CD8-positive, alpha-beta memory T cell (primary cell): ENCODE data around the gene CDH7. TPM values are rescaled to one million over a fixed set of nuclear protein-coding genes. Genes with fewer than 3 reads are reported as not detected.

Experiments
- CTCF ChIA-PET: fragments of 350-600 bp; sonication (Branson Sonifier 250); formaldehyde crosslinking; loops from one replicate; lab custom pipeline; 2021; ENCODE audit warnings: antibody characterized with exemption; lab: Charles Lee
- POLR2A ChIA-PET: fragments of 350-600 bp; sonication (Branson Sonifier 250); formaldehyde crosslinking; loops from one replicate; lab custom pipeline; 2021; ENCODE audit warnings: antibody characterized with exemption; lab: Charles Lee
- DNase-seq, 5 donors: peaks; one replicate each; pipeline versions ENCODE4 v3.0.0 to v3.0.0-alpha.2; 2020 to 2022; ENCODE audit warnings: mixed read lengths in 1 of 5
- H3K27ac ChIP-seq: one replicate; pipeline ENCODE4 v1.7.0; 2013; ENCODE audit warnings: low read depth, mild to moderate bottlenecking, low read length, moderate library complexity
- H3K27me3 ChIP-seq: 2 replicates; pipeline ENCODE4 v1.7.0; 2013; ENCODE audit warnings: low read length, mild to moderate bottlenecking; ENCODE audit not compliant: insufficient read depth, poor library complexity, severe bottlenecking
- H3K36me3 ChIP-seq: 2 replicates; pipeline ENCODE4 v1.7.0; 2013; ENCODE audit warnings: mild to moderate bottlenecking, low read length, moderate library complexity; ENCODE audit not compliant: insufficient read depth
- H3K4me1 ChIP-seq: 2 replicates; pipeline ENCODE4 v1.7.0; 2013; ENCODE audit warnings: mild to moderate bottlenecking, low read length, moderate library complexity; ENCODE audit not compliant: insufficient read depth
- H3K4me3 ChIP-seq: 2 replicates; pipeline ENCODE4 v1.7.0; 2013; ENCODE audit warnings: mild to moderate bottlenecking, low read length
- H3K9me3 ChIP-seq: 2 replicates; pipeline ENCODE4 v1.7.0; 2013; ENCODE audit warnings: mild to moderate bottlenecking, low read length
- H3K27ac Mint-ChIP-seq, 8 donors: one replicate each; pipeline ENCODE4 v1.8.0; 2020 to 2021; ENCODE audit warnings: mixed read lengths in 8 of 8, mild to moderate bottlenecking in 6 of 8, inconsistent platforms in 3 of 8, moderate library complexity in 3 of 8
- H3K27me3 Mint-ChIP-seq, 2 donors: one replicate each; pipeline ENCODE4 v1.8.0; 2020 to 2021; ENCODE audit warnings: mixed read lengths in 2 of 2, mild to moderate bottlenecking in 1 of 2, moderate library complexity in 1 of 2
- H3K36me3 Mint-ChIP-seq, 3 donors: one replicate each; pipeline ENCODE4 v1.8.0; 2020 to 2021; ENCODE audit warnings: mixed read lengths in 3 of 3, inconsistent platforms in 1 of 3, mild to moderate bottlenecking in 1 of 3
- H3K4me1 Mint-ChIP-seq, 3 donors: one replicate each; pipeline ENCODE4 v1.8.0; 2020 to 2021; ENCODE audit warnings: mixed read lengths in 3 of 3, inconsistent platforms in 1 of 3, mild to moderate bottlenecking in 1 of 3
- H3K4me3 Mint-ChIP-seq, 7 donors: one replicate each; pipeline ENCODE4 v1.8.0; 2020 to 2021; ENCODE audit warnings: mixed read lengths in 7 of 7, mild to moderate bottlenecking in 6 of 7, moderate library complexity in 4 of 7, inconsistent platforms in 2 of 7
- H3K9me3 Mint-ChIP-seq, 5 donors: one replicate each; pipeline ENCODE4 v1.8.0; 2020 to 2022; ENCODE audit warnings: mixed read lengths in 5 of 5, mild to moderate bottlenecking in 3 of 5, moderate library complexity in 2 of 5, inconsistent platforms in 1 of 5
- polyA plus RNA-seq: library from polyadenylated mRNA; unstranded; fragments of 300-500 nt; fragmentation: Illumina TruSeq; gene quantifications from one replicate; pipeline ENCODE4 v1.2.3, GENCODE V29; 2021
- total RNA-seq, 2 experiments: library from RNA; stranded (reverse); gene quantifications; one replicate each; pipeline ENCODE4 v1.2.3, GENCODE V29; 2021

Gene CDH7
- total and polyA plus RNA-seq, 3 experiments from 2014 or later: not detected

- no peaks in the 10 kb centered on the region for H3K36me3 ChIP-seq
- H3K4me3 Mint-ChIP-seq: no peak overlapping the region
- ChIA-PET CTCF (no interaction called here), POLR2A (no interaction called here)
- H3K9me3 ChIP-seq: no peaks in the 10 kb centered on the region
- H3K9me3 Mint-ChIP-seq: peaks cover 5 to 44% (median 10%) of the 10 kb centered on the region in 5 donors
- DNase-seq: no peak
- no peaks in the 10 kb centered on the region for H3K27me3 ChIP-seq
- H3K4me1 Mint-ChIP-seq: no peaks in the 10 kb centered on the region
- H3K4me1 ChIP-seq: no peaks in the 10 kb centered on the region
- no peaks in the 10 kb centered on the region for H3K27me3 Mint-ChIP-seq
- H3K36me3 Mint-ChIP-seq: no peaks in the 10 kb centered on the region
- H3K4me3 ChIP-seq: no peak overlapping the region
- H3K27ac ChIP-seq: no peak overlapping the region
- H3K27ac Mint-ChIP-seq: no peak overlapping the region
Measured at GRCh38 chr18:65934874-65935273, 184.1 kb downstream of the CDH7 start.

DNA sequence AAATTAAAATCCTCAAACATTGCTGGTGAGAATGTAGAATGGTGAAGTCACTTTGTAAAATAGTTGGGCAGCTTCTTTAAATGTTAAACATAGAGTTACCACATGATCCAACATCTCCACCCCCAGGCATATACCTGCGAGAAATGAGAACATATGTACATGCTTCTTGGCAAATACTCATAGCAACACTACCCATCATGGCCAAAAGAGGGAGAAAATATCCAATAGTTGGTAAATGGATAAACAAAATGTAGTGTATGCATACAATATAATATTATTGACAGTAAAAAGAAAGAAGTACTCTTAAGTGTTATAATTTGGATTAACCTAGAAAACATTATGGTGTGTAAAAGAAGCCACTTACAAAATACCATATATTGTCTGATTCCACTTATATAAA lies 185.9 kb downstream of the CDH7 start:
- Mint-ChIP-seq H3K27me3 (no peaks in the 10 kb centered on the region), H3K4me3 (no peak overlapping the region), H3K27ac (no peak overlapping the region), H3K4me1 (no peaks in the 10 kb centered on the region), H3K9me3 (peaks cover 8 to 40% (median 12%) of the 10 kb centered on the region in 5 donors), H3K36me3 (no peaks in the 10 kb centered on the region)
- Histone ChIP-seq H3K4me3 (no peak overlapping the region), H3K27me3 (no peaks in the 10 kb centered on the region), H3K36me3 (no peaks in the 10 kb centered on the region), H3K4me1 (no peaks in the 10 kb centered on the region), H3K27ac (no peak overlapping the region), H3K9me3 (no peaks in the 10 kb centered on the region)
- no peak for DNase-seq
- CTCF ChIA-PET: no interaction called here
- POLR2A ChIA-PET: no interaction called here

DNA sequence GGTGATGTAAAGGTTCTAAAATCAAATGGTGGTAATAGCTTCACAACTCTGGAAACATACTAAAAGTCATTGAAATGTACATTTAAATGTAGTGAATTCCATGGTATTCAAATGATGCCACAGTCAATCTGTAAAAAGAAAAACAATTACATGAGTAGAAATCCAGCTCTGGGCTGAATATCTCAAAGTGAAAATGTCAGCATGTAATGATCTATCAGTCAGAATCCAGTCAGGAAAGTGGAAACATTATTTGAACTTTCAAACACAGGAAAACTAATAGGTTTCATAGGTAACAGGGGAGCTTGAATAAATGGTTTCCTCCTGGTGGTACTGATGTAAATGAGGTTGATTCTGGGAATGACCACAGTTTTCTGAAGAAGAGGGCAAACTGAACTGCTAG lies 186.4 kb downstream of the CDH7 start:
- Mint-ChIP-seq H3K4me1 (no peaks in the 10 kb centered on the region), H3K36me3 (no peaks in the 10 kb centered on the region), H3K4me3 (no peak overlapping the region), H3K9me3 (peaks cover 8 to 39% (median 11%) of the 10 kb centered on the region in 5 donors), H3K27ac (no peak overlapping the region), H3K27me3 (no peaks in the 10 kb centered on the region)
- CTCF ChIA-PET: no interaction called here
- H3K4me1 ChIP-seq: no peaks in the 10 kb centered on the region
- no peak overlapping the region for H3K4me3 ChIP-seq
- no peak for DNase-seq
- no peak overlapping the region for H3K27ac ChIP-seq
- H3K36me3 ChIP-seq: no peaks in the 10 kb centered on the region
- H3K27me3 ChIP-seq: no peaks in the 10 kb centered on the region
- H3K9me3 ChIP-seq: no peaks in the 10 kb centered on the region
- POLR2A ChIA-PET: no interaction called here

DNA sequence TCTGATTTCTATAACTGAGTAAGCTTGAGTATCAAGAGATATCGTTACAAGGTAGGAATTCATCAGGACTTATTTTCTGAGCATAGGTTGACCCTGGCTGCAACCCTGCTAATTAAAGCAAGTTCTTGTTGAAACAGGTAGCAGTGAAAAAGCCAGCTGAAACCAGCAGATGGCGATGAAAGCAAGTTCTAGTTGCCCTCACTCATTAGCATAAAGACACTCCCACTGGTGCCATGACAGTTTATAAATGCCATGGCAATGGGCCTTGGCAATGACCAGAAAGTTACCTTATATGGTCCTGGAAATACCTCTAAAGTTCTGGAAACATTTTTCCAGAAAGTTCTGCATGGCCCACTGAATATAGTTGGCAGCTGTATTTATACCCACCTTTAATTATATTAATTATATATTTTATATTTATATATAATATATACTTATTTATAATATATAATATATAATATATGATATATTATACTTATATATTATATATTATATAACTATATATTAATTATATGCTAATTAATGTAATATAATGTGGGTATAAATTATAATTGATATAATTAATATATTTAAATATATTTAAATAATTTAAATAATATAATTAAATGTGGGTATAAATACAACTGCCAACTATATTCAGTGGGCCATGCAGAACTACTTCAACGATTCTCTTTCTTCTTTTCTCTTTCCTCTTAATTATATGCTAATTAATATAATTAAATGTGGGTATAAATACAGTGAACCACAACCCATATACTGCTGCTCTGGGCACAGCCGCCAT lies 188.0 kb downstream of the CDH7 start:
- Histone ChIP-seq H3K4me1 (no peaks in the 10 kb centered on the region), H3K36me3 (no peaks in the 10 kb centered on the region), H3K4me3 (no peak overlapping the region), H3K27ac (no peak overlapping the region), H3K9me3 (no peaks in the 10 kb centered on the region), H3K27me3 (no peaks in the 10 kb centered on the region)
- Mint-ChIP-seq H3K4me1 (no peaks in the 10 kb centered on the region), H3K9me3 (peaks cover 7 to 43% (median 11%) of the 10 kb centered on the region in 5 donors), H3K27me3 (no peaks in the 10 kb centered on the region), H3K27ac (no peak overlapping the region), H3K36me3 (no peaks in the 10 kb centered on the region), H3K4me3 (no peak overlapping the region)
- DNase-seq: no peak
- ChIA-PET POLR2A (no interaction called here), CTCF (no interaction called here)
